GM23248 (cell line): ENCODE data around the gene ARHGAP45.

ENCODE experiments used
- EZH2 ChIP-seq: fragments of 200-600 bp; sonication (generic); IDR thresholded peaks from 2 replicates; pipeline ENCODE4 v1.6.1; 2018; ENCODE audit warnings: antibody characterized with exemption, mild to moderate bottlenecking; ENCODE audit not compliant: insufficient read depth, poor library complexity, severe bottlenecking
- EZH2phosphoT487 ChIP-seq: fragments of 200-600 bp; sonication (generic); IDR thresholded peaks from 2 replicates; pipeline ENCODE4 v1.6.1; 2018; ENCODE audit warnings: antibody characterized with exemption, moderate library complexity, mild to moderate bottlenecking, low read depth; ENCODE audit not compliant: insufficient read depth

GRCh38 chr19:1049106-1049505 lies 17.9 kb upstream of the ARHGAP45 start:
- TF ChIP-seq EZH2 (no peak), EZH2phosphoT487 (no peak)
